Thyroid gland (tissue), 4 donors: ENCODE results near the gene PPP1R3G.

Experiments
- POLR2A ChIP-seq, 2 donors: fragments of 450-650 bp; IDR thresholded peaks; one replicate each; pipeline ENCODE4 v1.6.1; 2017; ENCODE audit warnings: antibody characterized with exemption in 2 of 2, mild to moderate bottlenecking in 2 of 2, moderate library complexity in 1 of 2
- TF ChIP-seq, protein P1 (sequence below), 6 experiments: fragments of 200-600 bp in 3 of 6; fragments of 450-650 bp in 3 of 6; sonication (generic) in 3 of 6; IDR thresholded peaks; one replicate each; pipeline ENCODE4 v1.5.1; 2016 to 2019; ENCODE audit warnings: antibody characterized with exemption in 6 of 6, mild to moderate bottlenecking in 2 of 6, inconsistent platforms in 1 of 6, moderate library complexity in 1 of 6

DNA sequence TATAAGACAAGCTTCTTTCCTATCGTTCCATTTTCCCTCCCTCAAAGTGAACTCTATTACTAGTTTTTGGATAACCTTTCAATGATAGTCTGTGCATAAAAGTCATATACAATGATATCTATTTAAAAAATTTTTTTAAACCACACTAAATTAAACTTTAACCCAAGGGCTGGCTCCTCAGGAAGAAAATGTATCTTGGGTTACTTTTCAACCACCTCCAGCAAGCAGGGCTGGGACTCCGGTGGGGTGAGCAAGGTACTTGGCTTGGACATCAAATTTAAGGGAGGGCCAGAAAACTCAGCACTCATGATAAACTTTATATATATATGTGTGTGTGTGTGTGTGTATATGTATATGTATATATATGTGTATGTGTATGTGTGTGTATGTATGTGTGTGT, 13.9 kb upstream of the PPP1R3G start:
- TF ChIP-seq, protein P1, sequence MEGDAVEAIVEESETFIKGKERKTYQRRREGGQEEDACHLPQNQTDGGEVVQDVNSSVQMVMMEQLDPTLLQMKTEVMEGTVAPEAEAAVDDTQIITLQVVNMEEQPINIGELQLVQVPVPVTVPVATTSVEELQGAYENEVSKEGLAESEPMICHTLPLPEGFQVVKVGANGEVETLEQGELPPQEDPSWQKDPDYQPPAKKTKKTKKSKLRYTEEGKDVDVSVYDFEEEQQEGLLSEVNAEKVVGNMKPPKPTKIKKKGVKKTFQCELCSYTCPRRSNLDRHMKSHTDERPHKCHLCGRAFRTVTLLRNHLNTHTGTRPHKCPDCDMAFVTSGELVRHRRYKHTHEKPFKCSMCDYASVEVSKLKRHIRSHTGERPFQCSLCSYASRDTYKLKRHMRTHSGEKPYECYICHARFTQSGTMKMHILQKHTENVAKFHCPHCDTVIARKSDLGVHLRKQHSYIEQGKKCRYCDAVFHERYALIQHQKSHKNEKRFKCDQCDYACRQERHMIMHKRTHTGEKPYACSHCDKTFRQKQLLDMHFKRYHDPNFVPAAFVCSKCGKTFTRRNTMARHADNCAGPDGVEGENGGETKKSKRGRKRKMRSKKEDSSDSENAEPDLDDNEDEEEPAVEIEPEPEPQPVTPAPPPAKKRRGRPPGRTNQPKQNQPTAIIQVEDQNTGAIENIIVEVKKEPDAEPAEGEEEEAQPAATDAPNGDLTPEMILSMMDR (IDR thresholded peaks at IDR 0.05), result no peak
- TF ChIP-seq POLR2A (IDR thresholded peaks at IDR 0.05), result no peak
